Heart left ventricle (tissue), 16 donors: ENCODE results near the gene ADAM33. TPM values are rescaled to one million over a fixed set of nuclear protein-coding genes. Genes with fewer than 3 reads are reported as not detected.

Source experiments
- ATAC-seq, 4 donors: fragments of 200-7000 bp; cut with Tn5 transposase; one replicate each; pipeline ENCODE4 v1.9.1; 2020 to 2022; ENCODE audit warnings: moderate library complexity in 4 of 4, mild to moderate bottlenecking in 3 of 4, moderate number of reproducible peaks in 1 of 4
- DNase-seq, 5 donors: peaks; one replicate each; pipeline ENCODE4 v3.0.0-alpha.2; 2020
- H3K27ac ChIP-seq, 12 donors: fragments of 200-600 bp; sonication (generic) in 4 of 12; one replicate each; pipeline versions ENCODE4 v1.5.0 to v1.8.0; 2016 to 2022; ENCODE audit warnings: mild to moderate bottlenecking in 2 of 12
- H3K27me3 ChIP-seq, 9 donors: fragments of 200-600 bp; sonication (generic) in 2 of 9; one replicate each; pipeline versions ENCODE4 v1.5.1 to v1.8.0; 2016 to 2022; ENCODE audit warnings: mild to moderate bottlenecking in 3 of 9
- H3K36me3 ChIP-seq, 9 donors: fragments of 200-600 bp; sonication (generic) in 2 of 9; one replicate each; pipeline versions ENCODE4 v1.5.0 to v1.8.0; 2018 to 2022; ENCODE audit warnings: mild to moderate bottlenecking in 2 of 9
- H3K4me1 ChIP-seq, 12 donors: fragments of 200-600 bp; sonication (generic) in 4 of 12; one replicate each; pipeline versions ENCODE4 v1.5.0 to v1.8.0; 2016 to 2022; ENCODE audit warnings: mild to moderate bottlenecking in 3 of 12
- H3K4me3 ChIP-seq, 12 donors: fragments of 200-600 bp; sonication (generic) in 4 of 12; one replicate each; pipeline versions ENCODE4 v1.5.0 to v1.8.0; 2017 to 2022; ENCODE audit warnings: mild to moderate bottlenecking in 9 of 12, moderate library complexity in 4 of 12
- H3K9me3 ChIP-seq, 12 donors: fragments of 200-600 bp; sonication (generic) in 4 of 12; one replicate each; pipeline versions ENCODE4 v1.5.0 to v1.8.0; 2016 to 2022; ENCODE audit warnings: mild to moderate bottlenecking in 1 of 12
- POLR2A ChIP-seq, 2 donors: fragments of 450-650 bp; IDR thresholded peaks; one replicate each; pipeline ENCODE4 v1.6.1; 2017; ENCODE audit warnings: antibody characterized with exemption in 2 of 2, mild to moderate bottlenecking in 2 of 2, moderate library complexity in 2 of 2
- WGBS, 4 donors: extraction: QIAGEN DNeasy Blood & Tissue Kit in 2 of 4; methylation state at CpG; one replicate each; pipeline versions ENCODE4 v1.1.5 to v1.1.7; 2013 to 2018; 5-methylcytosine and 5-hydroxymethylcytosine counted together
- intact Hi-C, 10 donors: fragments of 100-400 bp; cut with DNase I; formaldehyde crosslinking; loops; one replicate each; pipeline versions ENCODE4 v1.11.1 to v1.14.2; 2022
- polyA plus RNA-seq, 2 donors: library from polyadenylated mRNA; stranded (reverse); fragments of 200-250 nt; gene quantifications; one replicate each; pipeline ENCODE4 v1.2.3, GENCODE V29; 2013
- total RNA-seq, 9 donors: library from RNA; depleted of rRNA in 2 of 9; stranded (reverse); fragments of >200 nt in 2 of 9; fragmentation: NEBNext Ultra II Directional in 3 of 9; extraction: Animal tissue kit (Norgen Biotek cat#: 25700) in 3 of 9; gene quantifications; one replicate each; pipeline versions ENCODE4 v1.1.0 to v1.2.4, GENCODE V29; 2016 to 2023
- TF ChIP-seq, protein P1 (sequence below), 12 donors: fragments of 200-600 bp; sonication (generic) in 4 of 12; IDR thresholded peaks; one replicate each; pipeline versions ENCODE4 v1.5.0 to v1.8.0; 2018 to 2022; ENCODE audit warnings: antibody characterized with exemption in 12 of 12, mild to moderate bottlenecking in 5 of 12
- donor health status: ischemic (EF 13 %, LVEDD 7.1; RV severe dilation, severe dysfunction).
- donor health status: healthy with polysubstance abuse.
- donor health status: DM: no; HTN: yes; CAD: no.
- donor health status: DM: no; HTN: no; CAD: no.
- donor health status: ischemic (EF 25% LVEDD 6.9; RV normal size, moderate dysfunction).
- donor health status: ischemic (EF 25% LVEDD 5.7; RV mildly dilated, moderate dysfunction).
- donor health status: healthy.
- donor health status: DM: yes; HTN: yes; CAD: no.
- donor health status: ischemic (EF 35%, LVEDD 5.7; RV mildly dilated, moderate dysfunction).
- donor health status: nonischemic (EF 11% LVEDD 7.7; RV severe dilation, severe dysfunction).
- donor health status: DM: yes; HTN: yes; CAD: no.
- donor health status: PGD.
- donor health status: ischemic (EF 29% LVEDD 5.4; RV normal size, mild dysfunction).
- donor health status: nonischemic (EF 23%, LVEDD 6.1; RV moderate dilation, normal function).

ADAM33 gene
- total and polyA plus RNA-seq, 11 donors, result 2.3 to 21.2 (median 3.5) TPM

DNA sequence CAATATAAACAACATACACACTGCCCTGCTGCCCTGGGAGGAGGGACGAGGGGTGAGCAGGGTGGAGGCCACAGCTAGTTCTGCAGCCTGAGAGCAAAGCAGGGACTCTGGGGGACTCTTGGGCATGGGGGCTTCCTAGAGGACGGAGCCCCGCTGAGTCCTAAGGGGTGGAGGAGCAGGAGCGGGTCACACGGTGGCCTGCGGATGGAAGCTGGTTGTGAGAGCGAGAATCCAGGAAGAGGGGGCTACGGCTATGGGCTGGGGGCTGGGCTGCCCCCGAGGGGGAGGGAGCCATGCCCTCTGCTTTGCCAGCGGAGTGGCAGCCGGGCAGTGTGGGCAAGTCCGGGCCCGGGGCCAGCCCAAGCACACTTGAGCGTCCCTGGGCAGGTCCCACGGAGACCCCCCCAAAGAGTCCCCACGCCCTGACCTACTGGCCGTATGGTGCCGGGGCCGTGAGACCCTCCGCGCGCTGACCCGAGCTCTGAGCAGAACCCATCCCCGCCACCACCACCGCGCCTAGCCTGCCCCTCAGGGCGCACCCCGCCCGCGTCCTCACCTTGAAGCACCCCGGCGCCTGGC, 369 bp downstream of the ADAM33 start:
- Histone ChIP-seq H3K36me3 (no peaks in the 10 kb centered on the region), H3K27ac (peak overlapping the region in 11 of 12 donors; percentile 20 to 92 (median 61)), H3K4me1 (peaks cover 0 to 57% (median 28%) of the 10 kb centered on the region in 12 donors), H3K9me3 (no peaks in the 10 kb centered on the region), H3K27me3 (peaks cover 0 to 29% (median 14%) of the 10 kb centered on the region in 9 donors), H3K4me3 (peak overlapping the region; percentile 36 to 71 (median 56))
- peak in 1 of 4 donors; percentile 2 for ATAC-seq
- TF ChIP-seq, protein P1, sequence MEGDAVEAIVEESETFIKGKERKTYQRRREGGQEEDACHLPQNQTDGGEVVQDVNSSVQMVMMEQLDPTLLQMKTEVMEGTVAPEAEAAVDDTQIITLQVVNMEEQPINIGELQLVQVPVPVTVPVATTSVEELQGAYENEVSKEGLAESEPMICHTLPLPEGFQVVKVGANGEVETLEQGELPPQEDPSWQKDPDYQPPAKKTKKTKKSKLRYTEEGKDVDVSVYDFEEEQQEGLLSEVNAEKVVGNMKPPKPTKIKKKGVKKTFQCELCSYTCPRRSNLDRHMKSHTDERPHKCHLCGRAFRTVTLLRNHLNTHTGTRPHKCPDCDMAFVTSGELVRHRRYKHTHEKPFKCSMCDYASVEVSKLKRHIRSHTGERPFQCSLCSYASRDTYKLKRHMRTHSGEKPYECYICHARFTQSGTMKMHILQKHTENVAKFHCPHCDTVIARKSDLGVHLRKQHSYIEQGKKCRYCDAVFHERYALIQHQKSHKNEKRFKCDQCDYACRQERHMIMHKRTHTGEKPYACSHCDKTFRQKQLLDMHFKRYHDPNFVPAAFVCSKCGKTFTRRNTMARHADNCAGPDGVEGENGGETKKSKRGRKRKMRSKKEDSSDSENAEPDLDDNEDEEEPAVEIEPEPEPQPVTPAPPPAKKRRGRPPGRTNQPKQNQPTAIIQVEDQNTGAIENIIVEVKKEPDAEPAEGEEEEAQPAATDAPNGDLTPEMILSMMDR (IDR thresholded peaks at IDR 0.05), result no peak
- TF ChIP-seq POLR2A (IDR thresholded peaks at IDR 0.05), result no peak
- 15 to 36% (median 20%) methylated on average over 13 to 32 of the region's 32 CpGs for WGBS, 4 donors
- no peak for DNase-seq
- intact Hi-C loops, result no loop called here

DNA sequence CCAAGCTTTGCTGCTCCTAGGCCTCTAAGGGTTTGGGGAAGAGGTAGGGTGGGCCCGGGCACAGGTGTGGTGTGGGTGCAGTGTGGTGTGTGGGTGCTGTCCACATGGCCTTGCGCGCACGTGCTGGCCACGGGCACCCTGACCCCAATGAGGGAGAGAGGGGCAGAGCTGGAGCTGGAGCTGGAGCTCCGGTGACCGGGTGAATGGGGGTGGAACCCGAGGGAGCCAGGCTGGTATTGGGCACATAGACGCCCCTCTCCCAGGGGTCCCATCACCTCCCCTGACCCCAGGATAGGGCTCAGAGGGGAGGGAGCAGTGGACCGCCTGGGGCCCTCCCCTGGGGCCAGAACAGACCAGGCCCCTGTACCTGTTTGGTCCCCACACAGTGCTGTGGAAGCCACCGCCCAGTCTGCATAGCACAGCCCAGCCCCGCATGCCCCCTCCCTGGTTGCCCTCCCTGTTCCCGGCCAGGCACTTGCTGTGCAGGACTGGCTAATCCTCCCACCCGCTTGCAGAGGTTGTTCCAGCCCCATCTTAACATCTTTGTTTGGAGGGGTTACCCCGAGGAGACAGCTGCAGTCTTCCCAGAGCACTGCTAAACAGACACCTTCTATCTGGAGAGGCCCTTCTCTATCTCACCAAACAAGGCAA, 984 bp downstream of the ADAM33 start:
- Histone ChIP-seq H3K27me3 (peaks cover 0 to 35% (median 14%) of the 10 kb centered on the region in 9 donors), H3K9me3 (no peaks in the 10 kb centered on the region), H3K4me3 (peak overlapping the region; percentile 36 to 71 (median 56)), H3K36me3 (no peaks in the 10 kb centered on the region), H3K4me1 (peaks cover 0 to 53% (median 24%) of the 10 kb centered on the region in 12 donors), H3K27ac (peak overlapping the region in 9 of 12 donors; percentile 47 to 92 (median 69))
- WGBS, 4 donors, result 71 to 77% (median 75%) methylated on average over 10 to 15 of the region's 15 CpGs
- intact Hi-C loops, result no loop called here
- ATAC-seq (peak in 2 of 4 donors; percentile 1 to 4), DNase-seq (no peak)
- TF ChIP-seq, protein P1 (IDR thresholded peaks at IDR 0.05), result no peak
- no peak for TF ChIP-seq POLR2A (IDR thresholded peaks at IDR 0.05)

DNA sequence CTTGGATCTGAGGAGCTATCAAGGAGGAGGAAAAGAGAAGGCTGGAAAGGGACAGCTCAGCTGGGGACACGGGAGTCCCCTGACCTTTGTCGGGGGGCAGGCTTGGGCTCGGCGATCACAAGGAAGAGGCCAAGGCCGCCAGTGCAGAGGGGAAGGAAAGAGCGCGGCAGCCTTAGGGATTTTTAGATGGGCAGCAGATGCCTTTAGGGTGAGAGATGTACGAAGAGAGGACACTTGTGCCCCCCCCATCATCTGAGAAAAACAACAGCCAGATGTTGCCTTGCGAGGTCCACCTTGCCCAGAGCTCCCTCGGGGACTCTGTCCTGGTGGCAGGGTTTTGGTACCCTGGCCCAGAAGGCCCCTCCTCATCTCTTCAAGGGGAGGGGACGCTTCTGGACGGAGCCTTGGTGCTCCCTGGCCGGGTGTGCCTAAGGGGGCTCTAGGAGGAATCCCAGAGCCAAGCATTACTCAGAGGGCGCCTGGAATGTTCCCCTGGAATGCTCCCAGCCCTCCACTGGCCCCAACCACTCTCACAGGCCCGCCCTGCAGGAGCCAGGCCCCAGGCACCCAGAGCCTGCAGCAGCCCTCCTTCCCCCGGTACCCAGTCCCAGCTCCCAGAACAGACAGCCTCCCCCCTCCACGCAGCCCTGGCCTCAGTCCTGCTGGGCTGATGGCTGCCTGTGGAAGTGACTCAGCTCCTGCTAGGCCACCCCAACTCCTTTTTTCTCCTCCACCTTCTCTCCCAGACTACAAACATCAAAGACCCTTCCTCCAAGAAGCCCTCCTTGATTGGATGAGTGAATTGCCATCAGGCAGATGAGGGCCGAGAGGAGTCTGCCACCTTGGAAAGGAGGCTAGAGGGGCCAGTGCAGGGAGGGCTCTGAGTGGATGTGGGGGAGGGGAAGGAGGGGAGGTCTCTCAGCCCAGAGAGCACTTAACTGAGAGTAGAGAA, 1.8 kb downstream of the ADAM33 start:
- DNase-seq, result peak in 3 of 5 donors; percentile 67 to 71 (median 71)
- ATAC-seq, result peak; percentile 13 to 68 (median 36)
- Histone ChIP-seq H3K27ac (peak overlapping the region in 10 of 12 donors; percentile 20 to 92 (median 66)), H3K36me3 (no peaks in the 10 kb centered on the region), H3K4me1 (peaks cover 0 to 53% (median 24%) of the 10 kb centered on the region in 12 donors), H3K4me3 (peak overlapping the region in 9 of 12 donors; percentile 52 to 71 (median 58)), H3K27me3 (peaks cover 0 to 42% (median 14%) of the 10 kb centered on the region in 9 donors), H3K9me3 (no peaks in the 10 kb centered on the region)
- intact Hi-C loops, result loop anchor here in 7 of 10 donors (1.0 to 10.0 kb wide), 10 partner anchors 30 to 415 kb away; partner anchors contain the start of genes ADISSP (in 2 of the 7) and SPEF1 (in 1 of the 7)
- TF ChIP-seq POLR2A (IDR thresholded peaks at IDR 0.05), result no peak
- TF ChIP-seq, protein P1 (IDR thresholded peaks at IDR 0.05), result no peak
- WGBS, 4 donors, result 62 to 73% (median 65%) methylated on average over 16 to 18 of the region's 18 CpGs
